HG03520 (cell line): ENCODE measurements around the gene UNC50.

ENCODE experiments used
- ATAC-seq: cut with Tn5 transposase; IDR thresholded peaks from one replicate; pipeline ENCODE4 v1.9.1; 2021; ENCODE audit warnings: mild to moderate bottlenecking, moderate library complexity; ENCODE audit not compliant: unreplicated experiment

The UNC50 gene

GRCh38 chr2:98663511-98664090, 55.2 kb downstream of the UNC50 start:
- ATAC-seq = no peak

GRCh38 chr2:98664323-98664722, 55.9 kb downstream of the UNC50 start:
- ATAC-seq = no peak

GRCh38 chr2:98665677-98666076, 57.3 kb downstream of the UNC50 start:
- ATAC-seq = no peak
